Measurements from ENCODE around the gene FGD5. TPM values are rescaled to one million over a fixed set of nuclear protein-coding genes. Genes with fewer than 3 reads are reported as not detected.

The FGD5 gene
- total RNA-seq, 1 donor from 2014 or later: 112 TPM

DNA sequence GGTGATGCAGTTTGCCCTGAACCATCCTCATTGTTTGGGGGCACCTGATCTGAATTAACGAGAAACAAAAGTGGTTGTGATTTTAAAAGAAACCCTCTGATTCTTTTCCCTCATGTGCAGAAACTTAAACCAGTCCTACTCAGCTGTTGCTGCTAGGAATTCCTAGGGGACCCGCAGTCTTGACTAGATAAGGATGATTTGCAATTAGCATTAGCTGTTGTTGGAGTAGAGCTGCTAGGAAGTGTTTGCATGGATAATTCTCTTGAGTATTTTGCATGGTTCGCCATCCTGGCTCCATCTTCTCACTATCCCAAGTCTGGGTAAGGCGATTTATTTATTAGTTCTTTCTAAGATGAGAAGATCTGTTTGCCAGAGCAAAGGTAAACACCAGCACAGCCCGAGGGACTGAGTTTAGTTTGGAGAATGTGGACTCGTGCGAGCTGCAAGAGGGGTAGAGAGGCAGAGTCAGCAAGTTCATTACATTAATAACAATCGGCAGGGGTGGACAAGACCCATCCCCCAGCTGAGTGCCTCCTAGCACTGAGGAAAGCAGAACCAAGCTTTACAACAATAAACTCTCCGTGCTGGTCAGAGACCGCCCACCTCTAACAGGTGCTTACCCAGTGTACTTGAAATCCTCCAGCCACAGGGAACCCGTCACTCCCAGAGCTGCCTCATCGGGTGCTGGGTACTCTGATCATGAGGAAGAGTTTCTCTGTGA is 4.1 kb downstream of the FGD5 start:
- Histone ChIP-seq H3K27me3 (no peaks in the 10 kb centered on the region), H3K36me3 (peaks cover 2 to 9% of the 10 kb centered on the region in 2 donors), H3K9me3 (no peaks in the 10 kb centered on the region), H3K4me1 (no peaks in the 10 kb centered on the region), H3K4me3 (no peak overlapping the region), H3K27ac (no peak overlapping the region)
- TF ChIP-seq, protein P1, sequence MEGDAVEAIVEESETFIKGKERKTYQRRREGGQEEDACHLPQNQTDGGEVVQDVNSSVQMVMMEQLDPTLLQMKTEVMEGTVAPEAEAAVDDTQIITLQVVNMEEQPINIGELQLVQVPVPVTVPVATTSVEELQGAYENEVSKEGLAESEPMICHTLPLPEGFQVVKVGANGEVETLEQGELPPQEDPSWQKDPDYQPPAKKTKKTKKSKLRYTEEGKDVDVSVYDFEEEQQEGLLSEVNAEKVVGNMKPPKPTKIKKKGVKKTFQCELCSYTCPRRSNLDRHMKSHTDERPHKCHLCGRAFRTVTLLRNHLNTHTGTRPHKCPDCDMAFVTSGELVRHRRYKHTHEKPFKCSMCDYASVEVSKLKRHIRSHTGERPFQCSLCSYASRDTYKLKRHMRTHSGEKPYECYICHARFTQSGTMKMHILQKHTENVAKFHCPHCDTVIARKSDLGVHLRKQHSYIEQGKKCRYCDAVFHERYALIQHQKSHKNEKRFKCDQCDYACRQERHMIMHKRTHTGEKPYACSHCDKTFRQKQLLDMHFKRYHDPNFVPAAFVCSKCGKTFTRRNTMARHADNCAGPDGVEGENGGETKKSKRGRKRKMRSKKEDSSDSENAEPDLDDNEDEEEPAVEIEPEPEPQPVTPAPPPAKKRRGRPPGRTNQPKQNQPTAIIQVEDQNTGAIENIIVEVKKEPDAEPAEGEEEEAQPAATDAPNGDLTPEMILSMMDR (IDR thresholded peaks at IDR 0.05): no peak
- DNase-seq (ENCODE audit: low spot score in 2 of 2): no peak
- intact Hi-C loops (cut with DNase I): no loop called here

DNA sequence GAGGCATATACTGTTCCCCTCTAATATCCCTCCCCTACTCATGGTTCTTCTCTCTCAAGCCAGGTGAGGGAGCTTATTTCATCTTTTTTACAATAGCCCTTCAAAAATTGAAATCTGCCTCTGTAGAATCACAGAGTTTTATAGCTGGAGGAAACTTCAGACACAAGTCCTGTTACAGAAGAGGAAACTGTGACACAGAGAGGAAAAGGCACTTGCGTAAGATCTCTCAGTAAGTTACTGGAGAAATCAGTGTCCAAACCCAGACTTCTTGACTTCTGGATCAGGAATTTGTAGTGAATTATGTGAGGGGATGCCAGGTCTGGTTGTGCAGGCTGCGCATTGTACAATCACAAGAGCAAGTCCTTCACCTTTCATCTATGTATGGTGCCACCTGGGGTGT is 4.6 kb downstream of the FGD5 start:
- Histone ChIP-seq H3K4me3 (no peak overlapping the region), H3K27ac (no peak overlapping the region), H3K27me3 (no peaks in the 10 kb centered on the region), H3K4me1 (no peaks in the 10 kb centered on the region), H3K36me3 (peaks cover 2 to 9% of the 10 kb centered on the region in 2 donors), H3K9me3 (no peaks in the 10 kb centered on the region)
- intact Hi-C loops (cut with DNase I): no loop called here
- TF ChIP-seq, protein P1 (IDR thresholded peaks at IDR 0.05): no peak
- no peak for DNase-seq (ENCODE audit: low spot score in 2 of 2)

DNA sequence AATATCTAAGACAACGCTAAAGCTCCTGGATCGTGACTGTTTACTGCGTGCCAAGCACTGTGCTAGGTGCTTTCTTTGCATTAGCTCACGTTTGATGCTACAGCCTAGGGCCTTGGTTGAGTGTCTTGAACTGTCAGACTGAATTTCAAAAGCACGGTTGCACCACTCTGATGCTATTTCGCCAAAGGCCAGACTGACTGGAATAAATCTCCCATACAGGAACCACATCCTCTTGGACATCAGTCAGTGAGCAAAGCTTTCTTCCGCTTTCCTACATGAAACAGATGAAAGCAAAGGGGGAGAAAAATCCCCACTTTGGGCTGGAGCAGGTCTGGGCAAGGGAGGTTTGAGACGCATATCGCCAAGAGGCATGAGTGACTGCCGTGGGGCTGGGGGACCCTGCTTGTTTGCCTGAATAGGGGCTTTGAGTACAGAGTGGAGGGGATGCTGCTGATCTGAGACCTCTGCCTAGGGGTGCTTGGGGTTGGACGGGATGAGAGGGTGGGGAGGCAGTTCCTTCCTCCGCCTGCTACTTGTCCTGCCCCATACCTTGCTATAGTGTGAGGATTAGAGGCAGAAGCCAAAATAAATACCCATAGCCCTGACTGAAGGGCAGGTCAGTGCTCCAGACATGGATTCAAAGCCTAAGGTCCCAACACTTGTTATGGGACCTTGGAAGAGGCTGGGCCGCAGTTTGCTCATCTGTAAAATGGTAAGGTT is 5.3 kb downstream of the FGD5 start:
- Histone ChIP-seq H3K27ac (no peak overlapping the region), H3K27me3 (no peaks in the 10 kb centered on the region), H3K9me3 (no peaks in the 10 kb centered on the region), H3K4me3 (no peak overlapping the region), H3K36me3 (peaks cover 2 to 8% of the 10 kb centered on the region in 2 donors), H3K4me1 (no peaks in the 10 kb centered on the region)
- intact Hi-C loops (cut with DNase I): no loop called here
- no peak for DNase-seq (ENCODE audit: low spot score in 2 of 2)
- TF ChIP-seq, protein P1 (IDR thresholded peaks at IDR 0.05): no peak

DNA sequence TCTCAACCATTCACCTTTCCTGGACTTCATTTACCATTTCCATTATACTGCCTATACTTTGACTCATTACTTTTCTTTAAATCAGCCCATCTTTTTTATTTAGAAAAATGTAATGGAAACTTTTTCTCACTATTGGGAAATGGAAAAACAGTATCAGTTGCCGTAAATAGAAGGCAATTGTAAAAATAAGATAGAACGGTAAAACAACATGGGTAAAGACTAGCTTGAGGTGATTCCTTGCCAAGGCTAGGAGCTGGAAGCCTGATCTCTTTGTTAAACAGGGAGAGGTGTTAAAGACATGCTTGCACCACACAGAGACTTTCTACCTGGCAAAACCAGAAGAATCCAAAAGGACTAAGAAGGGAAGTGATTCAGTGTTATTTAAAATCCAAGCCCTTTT is 5.9 kb downstream of the FGD5 start:
- DNase-seq (ENCODE audit: low spot score in 2 of 2): no peak
- Histone ChIP-seq H3K36me3 (peaks cover 0 to 4% of the 10 kb centered on the region in 2 donors), H3K4me3 (no peak overlapping the region), H3K9me3 (no peaks in the 10 kb centered on the region), H3K27ac (no peak overlapping the region), H3K27me3 (no peaks in the 10 kb centered on the region), H3K4me1 (no peaks in the 10 kb centered on the region)
- intact Hi-C loops (cut with DNase I): no loop called here
- TF ChIP-seq, protein P1 (IDR thresholded peaks at IDR 0.05): no peak

DNA sequence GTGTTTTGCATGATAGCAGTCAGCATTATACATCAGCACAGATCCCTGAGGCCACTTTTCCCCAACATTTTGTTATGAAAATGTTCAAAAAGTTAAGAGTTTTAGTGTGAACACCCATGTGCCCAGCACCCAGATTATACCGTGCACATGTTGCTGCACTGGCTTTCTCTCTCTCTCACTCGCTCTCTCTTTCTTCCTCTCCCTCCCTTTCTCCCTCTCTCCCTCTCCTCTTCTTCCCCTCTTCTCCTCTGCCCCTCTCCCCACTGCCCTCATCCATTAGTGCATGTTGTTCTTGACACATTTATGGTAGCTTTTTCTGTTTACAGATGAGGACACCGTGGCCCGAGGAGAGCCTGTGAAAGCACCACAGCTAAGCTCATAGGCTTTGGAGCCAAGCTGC is 7.3 kb downstream of the FGD5 start:
- no peak overlapping the region for H3K27ac ChIP-seq
- H3K4me1 ChIP-seq: no peaks in the 10 kb centered on the region
- H3K4me3 ChIP-seq: no peak overlapping the region
- H3K36me3 ChIP-seq: no peaks in the 10 kb centered on the region
- intact Hi-C loops (cut with DNase I): no loop called here
- DNase-seq (ENCODE audit: low spot score in 2 of 2): no peak
- H3K9me3 ChIP-seq: no peaks in the 10 kb centered on the region
- no peaks in the 10 kb centered on the region for H3K27me3 ChIP-seq
- TF ChIP-seq, protein P1 (IDR thresholded peaks at IDR 0.05): no peak

Measured in ascending aorta (tissue), 2 donors.